ENCODE data around the gene CD19.

DNA sequence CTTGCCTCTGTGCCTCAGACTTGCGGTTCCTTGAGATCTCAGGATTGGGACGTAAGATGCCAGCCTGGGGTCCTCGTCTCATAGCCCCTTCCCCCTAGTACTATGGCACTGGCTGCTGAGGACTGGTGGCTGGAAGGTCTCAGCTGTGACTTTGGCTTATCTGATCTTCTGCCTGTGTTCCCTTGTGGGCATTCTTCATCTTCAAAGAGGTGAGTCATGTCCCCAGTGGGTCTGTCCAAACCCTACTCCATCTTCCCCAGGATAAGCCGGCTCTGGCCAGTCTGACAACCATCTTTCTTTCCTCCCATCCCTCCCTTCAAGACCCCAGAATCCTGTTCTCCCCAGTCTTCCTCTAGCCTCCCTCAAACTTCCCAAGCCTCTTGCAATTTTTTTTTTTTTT is 3.6 kb downstream of the CD19 start:
- no peak for TF ChIP-seq POLR2A (IDR thresholded peaks at IDR 0.05)
- no peak for TF ChIP-seq CTCF (IDR thresholded peaks at IDR 0.05)
- no peak for TF ChIP-seq POLR2AphosphoS5 (IDR thresholded peaks at IDR 0.05; ENCODE audit: insufficient read depth in 1 of 2, low read depth in 1 of 2)
